H1 (cell line): ENCODE data around the gene LMAN1. TPM values are rescaled to one million over a fixed set of nuclear protein-coding genes. Genes with fewer than 3 reads are reported as not detected.

Experiments used
- ATF2 ChIP-seq: IDR thresholded peaks from 2 replicates; pipeline ENCODE4 v1.6.1; 2012; ENCODE audit warnings: low read length, inconsistent platforms
- ATF3 ChIP-seq: IDR thresholded peaks from 2 replicates; pipeline ENCODE4 v1.6.1; 2011; ENCODE audit warnings: low read depth, mild to moderate bottlenecking, low read length; ENCODE audit not compliant: insufficient read depth
- CBX5 ChIP-seq: fragments of 300-800, 300-1000 bp; sonication (generic); IDR thresholded peaks from 2 replicates; pipeline ENCODE4 v1.7.1; 2016; ENCODE audit warnings: antibody characterized with exemption, low read length, low read depth
- CTBP2 ChIP-seq: IDR thresholded peaks from 2 replicates; pipeline ENCODE4 v1.7.0; 2011; ENCODE audit warnings: borderline replicate concordance, mild to moderate bottlenecking, moderate library complexity, mixed read lengths, low read length; ENCODE audit not compliant: insufficient read depth, insufficient read length
- EP300 ChIP-seq, 2 experiments: IDR thresholded peaks; 1 replicate in 1 of 2; 2 replicates in 1 of 2; pipeline ENCODE4 v1.6.1; 2011 to 2012; ENCODE audit warnings: low read depth in 2 of 2, low read length in 2 of 2, mild to moderate bottlenecking in 2 of 2, borderline replicate concordance in 1 of 2, inconsistent platforms in 1 of 2, moderate library complexity in 1 of 2
- GTF2F1 ChIP-seq: IDR thresholded peaks from 2 replicates; pipeline ENCODE4 v1.6.1; 2012; ENCODE audit warnings: low read depth, low read length, improper control_type of control experiment, borderline replicate concordance
- HDAC2 ChIP-seq, 2 experiments: fragments of 300-600 bp in 1 of 2; sonication (generic) in 1 of 2; IDR thresholded peaks; 2 replicates each; pipeline ENCODE4 v1.6.1; 2011 to 2012; ENCODE audit warnings: low read depth in 2 of 2, low read length in 2 of 2, mild to moderate bottlenecking in 2 of 2, moderate library complexity in 2 of 2, borderline replicate concordance in 1 of 2, inconsistent platforms in 1 of 2
- HDAC6 ChIP-seq: IDR thresholded peaks from one replicate; pipeline ENCODE4 v1.7.1; 2012; ENCODE audit warnings: low read depth, mild to moderate bottlenecking, inconsistent platforms, low read length, moderate library complexity
- JUND ChIP-seq: IDR thresholded peaks from 2 replicates; pipeline ENCODE4 v1.6.1; 2011; ENCODE audit warnings: mild to moderate bottlenecking, improper control_type of control experiment, low read length
- KDM4A ChIP-seq: IDR thresholded peaks from one replicate; pipeline ENCODE4 v1.7.1; 2012; ENCODE audit warnings: low read depth, mild to moderate bottlenecking, moderate library complexity, low read length, inconsistent platforms; ENCODE audit not compliant: severe bottlenecking
- MAFK ChIP-seq: IDR thresholded peaks from 2 replicates; pipeline ENCODE4 v1.6.1; 2012; ENCODE audit warnings: low read depth, mild to moderate bottlenecking, improper control_type of control experiment, low read length
- POLR2A ChIP-seq, 2 experiments: IDR thresholded peaks; 1 replicate in 1 of 2; 2 replicates in 1 of 2; pipeline ENCODE4 v1.6.1; 2011; ENCODE audit warnings: low read depth in 2 of 2, low read length in 2 of 2, mild to moderate bottlenecking in 2 of 2; ENCODE audit errors: control extremely low read depth in 1 of 2
- RAD21 ChIP-seq, 2 experiments: IDR thresholded peaks in 1 of 2; conservative IDR thresholded peaks in 1 of 2; 2 replicates each; pipeline ENCODE4 v1.6.1; 2011; ENCODE audit warnings: low read depth in 2 of 2, low read length in 2 of 2, improper control_type of control experiment in 1 of 2, inconsistent platforms in 1 of 2, mild to moderate bottlenecking in 1 of 2, moderate library complexity in 1 of 2
- SIX5 ChIP-seq: IDR thresholded peaks from 2 replicates; pipeline ENCODE4 v1.6.1; 2011; ENCODE audit warnings: mild to moderate bottlenecking, low read depth, low read length
- TBP ChIP-seq: IDR thresholded peaks from 2 replicates; pipeline ENCODE4 v1.6.1; 2011; ENCODE audit warnings: low read depth, low read length, improper control_type of control experiment
- YY1 ChIP-seq: IDR thresholded peaks from 2 replicates; pipeline ENCODE4 v1.6.1; 2011; ENCODE audit warnings: low read depth, mild to moderate bottlenecking, low read length
- polyA plus RNA-seq, 7 experiments: library from polyadenylated mRNA; depleted of rRNA in 3 of 7; stranded (reverse) in 5 of 7; unstranded in 2 of 7; fragments of >200 nt in 5 of 7; fragments of 200-250 nt in 2 of 7; gene quantifications; 1 replicate in 5 of 7; 2 replicates in 1 of 7; 4 replicates in 1 of 7; pipeline versions ENCODE4 v1.2.1 to v1.2.3, GENCODE V29; 2011 to 2013; ENCODE audit warnings: missing spikeins in 2 of 7, mixed read lengths in 2 of 7
- total RNA-seq: library from RNA; stranded (reverse); fragmentation: NEBNext Ultra II Directional; extraction: Animal tissue kit (Norgen Biotek cat#: 25700); gene quantifications from 2 replicates; pipeline ENCODE4 v1.2.1, GENCODE V29; 2021

The LMAN1 gene
- total and polyA plus RNA-seq, 2 of the 8 experiments (the other 6 are each of a cell fraction or from before 2014, with no cell fraction given) = 20.3 to 73.6 TPM

- TF ChIP-seq MAFK (no peak), EP300 (IDR thresholded peaks at IDR 0.05; ENCODE audit: borderline replicate concordance in 1 of 2, low read depth in 2 of 2, low read length in 2 of 2) (no peak), GTF2F1 (no peak), RAD21 (IDR thresholded peaks at IDR 0.05 in 1 of 2, conservative IDR thresholded peaks at IDR 0.05 in 1 of 2; ENCODE audit: low read depth in 2 of 2, low read length in 2 of 2) (peak; percentile 97 to 99), ATF3 (no peak), ATF2 (0 out of 2 replicates have a peak, but pooled peaks have one; percentile 35), JUND (peak; percentile 66; the same call in 1 of the 2 replicates), CTBP2 (no peak), YY1 (peak; percentile 88), POLR2A (IDR thresholded peaks at IDR 0.05; ENCODE audit: control extremely low read depth in 1 of 2, low read depth in 2 of 2, low read length in 2 of 2) (no peak), CBX5 (no peak), KDM4A (no peak), TBP (peak; percentile 73), HDAC2 (IDR thresholded peaks at IDR 0.05; ENCODE audit: borderline replicate concordance in 1 of 2, low read depth in 2 of 2, low read length in 2 of 2) (0 out of 4 replicates have a peak, but pooled peaks of 1 of the 2 experiments have one; percentile 11), SIX5 (no peak), HDAC6 (no peak)
Measured at GRCh38 chr18:59402432-59403090, 43.5 kb upstream of the LMAN1 start (continued).
